HG02885 (cell line): ENCODE data around the gene UTF1.
"Not testable (repeated sequence)": the region's sequence is repeated elsewhere in the genome, so short reads cannot be mapped to it uniquely, and the experiment has no call there.

Experiments used
- ATAC-seq: cut with Tn5 transposase; IDR thresholded peaks from one replicate; pipeline ENCODE4 v1.9.1; 2021; ENCODE audit warnings: mild to moderate bottlenecking; ENCODE audit not compliant: unreplicated experiment, poor library complexity

UTF1 gene

GRCh38 chr10:133259602-133259989, 29.6 kb downstream of the UTF1 start:
- no peak for ATAC-seq

- ATAC-seq = peak; percentile 55
These were observed 31.1 kb downstream of the UTF1 start for GRCh38 chr10:133260895-133261725.

DNA sequence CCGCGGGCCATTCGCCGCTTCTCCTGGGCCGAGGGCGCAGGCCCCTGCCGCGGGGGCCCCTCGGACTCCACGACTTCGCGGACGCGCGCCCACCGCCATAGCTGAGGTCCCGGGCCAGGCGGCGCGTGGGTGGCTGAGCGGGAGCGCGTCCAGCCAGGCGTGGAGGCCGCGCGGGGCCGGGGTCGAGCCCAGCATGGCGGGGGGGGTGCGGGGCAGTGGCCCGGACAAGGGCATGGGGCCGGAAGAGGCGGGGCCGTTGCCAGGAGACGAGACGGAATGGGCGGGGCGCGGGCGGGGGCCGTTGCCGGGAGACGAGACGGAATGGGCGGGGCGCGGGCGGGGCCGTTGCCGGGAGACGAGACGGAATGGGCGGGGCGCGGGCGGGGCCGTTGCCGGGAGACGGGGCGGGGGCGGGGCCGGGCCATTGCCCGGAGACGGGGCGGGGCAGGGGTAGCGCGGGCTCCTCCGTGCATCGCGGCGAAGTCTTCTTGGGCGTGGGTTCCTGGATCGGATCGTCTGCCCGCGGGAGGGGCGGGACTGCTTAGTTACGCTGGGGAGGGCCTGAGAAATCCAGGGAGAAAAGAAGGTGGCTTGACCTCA, 31.8 kb downstream of the UTF1 start:
- peak; percentile 66 for ATAC-seq

DNA sequence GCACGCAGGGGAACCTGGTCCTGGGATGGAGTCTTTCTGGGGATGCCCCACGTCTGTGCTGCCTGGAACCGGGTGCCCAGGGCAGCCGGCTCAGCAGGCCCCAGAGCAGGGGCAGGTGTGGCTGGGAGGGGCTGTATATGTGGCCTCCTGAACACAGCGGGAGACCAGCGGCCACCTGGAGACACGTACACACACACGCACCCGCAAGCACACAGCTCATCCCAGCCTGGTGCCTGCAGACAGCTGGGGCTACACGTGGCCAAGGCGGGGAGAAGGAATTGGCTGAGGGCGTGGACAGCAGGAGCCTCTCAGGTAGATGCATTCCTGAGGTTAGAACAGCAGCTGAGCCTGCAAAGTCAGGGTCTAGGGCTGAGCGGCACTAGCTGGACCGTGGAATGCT, 32.7 kb downstream of the UTF1 start:
- no peak for ATAC-seq

GRCh38 chr10:133263674-133264073, 33.7 kb downstream of the UTF1 start:
- ATAC-seq = no peak

- no peak for ATAC-seq
These were observed 34.4 kb downstream of the UTF1 start for GRCh38 chr10:133264461-133264860.

DNA sequence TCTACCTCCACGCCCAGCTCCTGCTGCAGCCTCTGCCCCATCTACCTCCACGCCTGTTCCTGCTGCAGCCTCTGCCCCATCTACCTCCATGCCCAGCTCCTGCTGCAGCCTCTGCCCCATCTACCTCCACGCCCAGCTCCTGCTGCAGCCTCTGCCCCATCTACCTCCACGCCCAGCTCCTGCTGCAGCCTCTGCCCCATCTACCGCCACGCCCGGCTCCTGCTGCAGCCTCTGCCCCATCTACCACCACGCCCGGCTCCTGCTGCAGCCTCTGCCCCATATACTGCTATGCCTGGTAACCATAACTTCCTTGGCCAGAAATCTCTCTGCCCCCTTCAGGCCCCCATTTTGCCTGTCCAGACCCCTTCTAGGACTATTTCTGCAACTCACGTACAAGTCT, 35.0 kb downstream of the UTF1 start:
- ATAC-seq = not testable (repeated sequence)

DNA sequence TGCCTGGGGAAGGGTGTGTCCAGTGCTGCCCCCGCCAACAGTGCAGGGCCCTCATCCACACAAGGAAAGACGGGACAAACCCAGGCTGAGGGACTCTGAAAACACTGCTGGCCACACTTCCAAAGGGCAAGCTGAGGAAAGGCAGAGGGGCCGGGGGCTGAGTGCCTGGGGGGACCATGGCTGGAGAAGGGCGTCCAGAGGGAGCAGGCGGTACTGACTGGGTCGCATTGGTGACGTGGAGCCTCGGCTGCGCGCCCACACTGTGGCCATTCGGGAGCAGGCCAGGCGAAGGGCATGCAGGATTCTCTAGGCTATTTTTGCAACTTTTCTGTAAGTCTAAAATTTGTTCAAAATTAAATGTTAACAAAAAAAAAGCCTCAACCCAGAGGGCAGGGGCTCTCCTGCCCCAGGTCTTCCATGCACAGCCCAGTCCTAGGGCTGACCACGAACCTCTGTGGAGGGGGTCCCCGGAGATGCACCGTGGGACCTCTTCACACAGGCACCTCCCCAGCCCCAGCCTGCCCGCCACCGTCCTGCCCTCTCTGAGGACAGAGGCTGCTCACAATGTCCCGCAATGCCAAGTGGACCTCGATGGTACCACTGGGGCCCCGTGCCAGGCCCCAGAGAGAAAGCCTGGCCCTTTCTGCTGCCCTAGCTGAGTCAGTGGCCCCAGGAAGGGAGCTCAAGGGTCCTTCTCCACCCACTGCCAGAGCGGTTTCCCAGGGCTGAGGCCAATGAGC, 36.2 kb downstream of the UTF1 start:
- ATAC-seq = no peak

- no peak for ATAC-seq
These were observed 37.3 kb downstream of the UTF1 start for GRCh38 chr10:133267293-133267692.

GRCh38 chr10:133267829-133268228, 37.8 kb downstream of the UTF1 start:
- no peak for ATAC-seq

- ATAC-seq = no peak
These were observed 38.5 kb downstream of the UTF1 start for GRCh38 chr10:133268532-133268931.

GRCh38 chr10:133269367-133269766, 39.4 kb downstream of the UTF1 start:
- no peak for ATAC-seq

DNA sequence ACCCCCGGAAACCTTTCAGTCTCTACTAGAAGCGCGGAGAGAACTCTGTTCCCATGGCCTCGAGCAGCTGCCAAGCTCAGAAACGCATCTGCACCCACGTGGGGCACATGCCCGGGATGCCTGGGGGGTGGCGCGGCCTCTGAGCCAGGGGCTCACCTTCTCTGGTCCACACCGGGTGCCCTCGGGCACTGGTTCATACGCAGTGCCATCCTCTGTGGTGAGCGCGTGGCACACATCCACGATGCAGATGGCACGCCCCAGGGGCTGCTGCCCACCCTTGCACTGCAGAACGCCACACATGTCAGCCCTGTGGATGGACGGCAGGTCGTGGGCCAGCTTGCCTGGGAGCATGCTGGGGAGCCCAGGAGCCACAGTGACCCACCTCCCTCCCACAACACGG, 40.2 kb downstream of the UTF1 start:
- no peak for ATAC-seq

DNA sequence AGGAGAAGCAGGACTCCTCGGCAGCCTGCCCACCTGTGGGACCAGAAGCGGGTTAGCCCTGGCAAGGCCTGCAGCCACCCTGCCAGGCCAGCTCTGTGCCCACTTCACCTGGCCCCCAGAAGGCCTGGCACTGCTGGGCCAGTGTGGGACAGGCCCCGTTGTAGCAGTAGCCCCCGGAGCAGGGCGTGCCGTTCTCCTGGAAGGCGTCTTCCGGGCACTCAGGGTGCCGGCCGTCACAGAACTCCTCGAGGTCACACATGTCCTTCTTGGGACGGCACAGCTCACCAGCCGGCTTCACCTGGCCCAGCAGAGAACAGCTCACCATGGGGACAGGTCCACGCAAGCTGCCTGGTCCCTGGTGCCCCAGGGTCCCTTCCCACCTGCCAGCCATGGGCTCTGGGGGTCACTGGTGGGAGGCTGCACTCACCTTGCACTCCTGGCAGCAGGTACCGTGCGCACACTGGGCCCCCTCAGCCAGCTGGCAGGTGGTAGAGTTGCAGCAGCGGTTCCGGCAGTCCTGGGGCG, 40.8 kb downstream of the UTF1 start:
- no peak for ATAC-seq

DNA sequence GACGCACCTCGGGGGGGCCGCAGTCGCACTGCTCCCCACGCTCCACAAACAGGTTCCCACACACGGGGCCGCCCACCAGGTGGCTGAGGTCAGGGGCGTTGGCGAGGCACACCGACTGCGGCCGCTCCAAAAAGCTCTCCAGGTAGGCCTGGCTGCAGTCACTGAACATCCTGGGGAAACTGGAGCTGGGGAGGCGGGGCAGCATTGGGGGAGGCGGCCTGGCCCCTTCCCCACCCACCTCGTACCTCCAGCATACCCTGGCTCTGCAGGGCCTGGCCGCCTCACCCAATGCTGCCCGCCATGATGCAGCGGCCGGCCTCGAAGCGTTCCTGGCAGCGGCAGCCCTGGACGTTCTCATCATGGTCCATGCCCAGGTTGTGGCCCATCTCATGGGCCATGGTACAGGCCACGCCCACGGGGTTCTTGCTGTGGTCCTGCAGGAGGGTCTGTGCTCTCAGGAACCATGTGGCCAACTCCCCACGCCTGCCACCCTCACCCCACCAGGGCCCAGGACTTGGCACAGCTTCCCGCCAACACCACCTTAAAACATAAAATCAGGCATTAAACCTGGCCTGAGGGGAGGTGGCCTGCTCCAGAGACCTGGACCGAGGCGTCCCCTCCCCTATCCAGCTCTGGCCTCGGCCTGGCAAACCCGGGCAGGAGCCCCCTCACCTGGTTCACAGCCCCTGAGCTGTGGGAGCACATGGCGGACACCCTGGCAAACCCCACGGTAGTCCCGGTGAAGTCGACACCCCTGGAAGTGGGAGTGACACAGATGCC, 41.7 kb downstream of the UTF1 start:
- ATAC-seq = no peak

DNA sequence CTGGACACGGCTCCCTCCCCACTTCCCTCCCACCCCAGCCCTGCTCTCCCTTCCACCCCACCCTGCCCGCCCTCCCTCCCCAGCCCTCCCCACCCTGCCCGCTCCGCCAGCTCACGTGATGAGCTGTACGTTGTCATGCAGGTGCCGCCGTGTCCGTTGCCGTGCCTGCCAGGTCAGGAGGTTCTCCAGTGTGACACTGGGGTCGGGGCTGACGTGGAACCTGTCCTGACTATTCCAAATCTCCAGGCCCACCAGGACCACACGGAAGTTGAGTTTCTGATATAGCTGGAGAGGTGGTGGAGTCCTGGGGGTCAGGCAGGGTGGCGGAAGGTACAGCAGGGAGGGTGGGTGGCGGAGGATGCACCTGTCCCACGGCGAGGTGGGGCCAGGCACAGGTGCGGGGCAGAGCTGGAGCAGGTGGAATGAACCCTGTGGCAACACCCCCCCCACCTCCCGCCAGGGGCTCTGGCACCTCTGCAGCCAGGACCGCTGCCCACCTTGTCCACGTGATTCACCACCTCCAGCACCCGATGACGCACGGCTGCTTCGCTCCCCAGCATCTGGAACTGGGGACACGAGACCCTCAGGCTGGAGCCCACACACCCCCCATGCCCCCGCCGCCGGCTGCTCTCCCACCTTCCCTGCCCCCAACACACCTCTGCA, 42.4 kb downstream of the UTF1 start:
- no peak for ATAC-seq

DNA sequence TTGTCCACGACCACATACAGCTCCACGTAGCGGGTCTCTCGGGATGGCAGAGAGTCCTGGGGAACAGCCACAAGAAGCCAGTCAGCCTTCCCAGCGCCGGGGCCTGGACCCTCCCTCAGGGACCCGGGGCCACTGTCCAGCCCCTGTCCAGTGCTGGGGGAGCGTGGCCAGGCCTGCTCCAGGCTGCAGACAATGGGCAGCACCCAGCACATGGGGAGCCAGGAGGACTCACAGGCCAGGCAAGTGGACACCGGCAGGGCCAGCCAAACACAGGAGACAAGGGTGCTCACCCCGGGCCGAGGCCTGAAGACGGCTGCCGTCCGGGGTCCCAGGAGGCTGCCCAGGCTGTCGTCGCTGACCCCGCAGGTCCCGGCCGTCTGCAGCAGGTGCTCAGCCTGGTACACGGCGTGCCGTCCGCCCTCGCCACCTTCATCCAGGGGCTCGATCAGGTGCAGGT, 43.0 kb downstream of the UTF1 start:
- no peak for ATAC-seq

GRCh38 chr10:133273534-133274143, 43.6 kb downstream of the UTF1 start:
- ATAC-seq = no peak
